HG03025 (cell line): Measurements from ENCODE around the gene ZBTB20.

Experiments used
- ATAC-seq: cut with Tn5 transposase; IDR thresholded peaks from one replicate; pipeline ENCODE4 v1.9.1; 2021; ENCODE audit warnings: mild to moderate bottlenecking, moderate library complexity; ENCODE audit not compliant: unreplicated experiment, low FRiP score

Gene ZBTB20

DNA sequence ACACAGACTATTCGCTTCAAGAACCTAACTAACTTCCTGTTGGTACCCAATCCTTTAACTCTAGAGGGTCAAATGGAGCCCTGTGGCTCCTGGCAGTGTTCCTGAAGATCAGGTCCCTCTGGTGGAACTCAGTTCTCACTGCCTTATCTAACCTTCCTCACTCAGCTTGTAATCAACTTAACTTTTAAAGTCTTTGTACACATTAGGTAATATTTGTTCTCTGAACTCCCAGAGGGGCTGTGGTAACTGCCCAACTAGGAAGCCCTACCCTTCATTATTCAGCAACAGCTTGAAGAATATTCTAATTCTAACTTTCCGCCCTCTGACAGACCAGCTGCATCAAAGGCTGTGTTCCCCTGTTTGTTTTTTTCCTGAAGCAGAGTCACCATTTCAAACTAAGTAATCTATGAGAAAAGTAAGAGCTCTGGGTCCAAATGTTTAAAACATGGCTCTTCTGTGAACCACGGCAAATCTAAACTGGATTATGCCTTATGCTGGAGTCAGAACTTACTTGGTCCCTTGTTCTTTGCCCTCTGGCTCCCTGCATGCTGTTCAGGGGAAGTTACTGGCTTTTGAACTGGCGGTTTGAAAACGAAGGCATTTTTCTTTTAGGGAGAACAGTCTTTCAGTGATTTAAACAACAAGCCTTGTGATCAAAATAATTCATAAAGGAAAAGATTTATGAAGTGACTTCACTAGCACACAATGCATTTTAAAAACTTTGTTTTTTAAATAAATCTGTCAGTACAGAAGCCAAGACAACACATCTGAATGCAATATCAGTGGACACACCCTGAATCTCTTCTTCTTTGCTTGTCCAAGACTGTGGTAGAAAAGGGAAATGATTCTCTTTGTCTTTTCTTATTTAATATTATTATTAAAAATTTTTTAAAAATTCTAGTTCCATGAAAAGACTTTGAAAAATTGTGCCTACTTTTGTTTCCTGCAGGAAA lies 487.7 kb downstream of the ZBTB20 start:
- no peak for ATAC-seq

DNA sequence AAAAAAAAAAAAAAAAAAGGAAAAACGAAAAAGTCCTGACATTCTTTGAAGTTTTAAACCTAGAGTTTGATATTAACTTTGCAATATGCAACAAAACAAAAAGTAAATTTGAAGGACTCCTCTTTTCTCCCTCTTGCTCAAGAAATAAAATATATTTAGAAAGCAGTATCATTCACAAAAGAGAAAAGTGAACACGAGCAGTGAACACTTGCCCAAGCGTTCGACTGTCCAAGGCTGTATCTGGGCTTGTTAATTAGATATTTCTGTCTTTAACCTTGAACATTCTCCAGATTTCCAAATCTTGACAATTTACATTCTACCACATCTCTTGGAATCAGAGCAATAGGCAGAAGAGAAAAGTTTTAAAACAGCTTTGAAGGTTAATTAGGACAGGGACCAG lies 495.5 kb downstream of the ZBTB20 start:
- no peak for ATAC-seq

DNA sequence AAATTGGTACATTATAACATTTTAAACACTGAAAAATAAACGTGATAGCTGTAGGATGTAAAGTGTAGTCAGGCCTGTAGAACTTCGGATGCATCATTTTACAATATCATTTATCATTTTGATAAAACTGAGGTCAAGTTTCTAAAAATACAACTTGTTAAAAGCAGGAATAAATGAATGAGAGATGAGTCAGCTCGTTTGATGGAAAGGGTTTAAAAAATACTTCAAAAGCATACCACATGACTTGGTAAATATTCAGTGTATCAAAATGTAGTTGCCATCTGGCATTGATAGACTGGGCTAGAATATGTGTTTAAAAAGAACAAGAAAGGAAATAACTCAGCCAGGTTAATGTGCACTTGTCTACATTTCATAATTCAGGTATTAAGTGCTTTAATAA lies 496.3 kb downstream of the ZBTB20 start:
- ATAC-seq: no peak

DNA sequence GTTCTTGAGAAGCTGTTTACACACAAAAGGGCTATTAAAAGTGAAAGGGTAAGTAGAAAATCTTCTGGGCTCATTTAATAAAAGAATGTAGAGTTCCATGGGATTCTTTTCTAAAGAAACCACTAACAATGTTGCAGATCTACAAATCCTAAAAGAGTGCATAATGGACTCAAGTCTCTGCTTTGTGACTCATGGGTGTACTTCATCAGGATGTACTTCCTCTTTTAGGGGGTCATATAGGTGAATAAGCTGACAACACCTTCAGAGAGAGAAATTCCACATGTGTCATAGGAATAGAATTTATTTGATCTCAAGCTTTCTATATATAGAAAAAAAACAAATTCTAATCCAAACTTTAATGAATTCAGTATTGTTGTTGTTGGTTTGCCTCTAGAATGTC lies 497.8 kb downstream of the ZBTB20 start:
- ATAC-seq: no peak

DNA sequence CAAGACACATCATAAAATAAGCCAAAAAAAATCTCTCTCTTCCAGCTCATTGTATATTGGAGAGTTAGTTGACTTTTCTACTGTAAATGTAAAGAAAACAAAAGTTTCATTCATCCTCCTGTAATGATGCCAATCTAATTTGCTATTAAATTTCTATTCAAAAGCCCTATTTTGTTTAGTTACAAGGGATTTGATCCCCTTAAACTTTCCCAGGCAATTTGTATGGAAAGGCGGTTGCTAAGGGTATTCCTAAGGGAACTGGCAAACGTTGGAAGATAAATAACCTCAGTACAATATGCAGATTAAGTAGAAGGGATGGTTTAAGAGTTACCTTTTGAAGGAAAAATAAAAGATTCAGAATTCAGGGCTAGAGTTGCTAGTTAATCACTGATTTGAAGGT lies 500.6 kb downstream of the ZBTB20 start:
- no peak for ATAC-seq

DNA sequence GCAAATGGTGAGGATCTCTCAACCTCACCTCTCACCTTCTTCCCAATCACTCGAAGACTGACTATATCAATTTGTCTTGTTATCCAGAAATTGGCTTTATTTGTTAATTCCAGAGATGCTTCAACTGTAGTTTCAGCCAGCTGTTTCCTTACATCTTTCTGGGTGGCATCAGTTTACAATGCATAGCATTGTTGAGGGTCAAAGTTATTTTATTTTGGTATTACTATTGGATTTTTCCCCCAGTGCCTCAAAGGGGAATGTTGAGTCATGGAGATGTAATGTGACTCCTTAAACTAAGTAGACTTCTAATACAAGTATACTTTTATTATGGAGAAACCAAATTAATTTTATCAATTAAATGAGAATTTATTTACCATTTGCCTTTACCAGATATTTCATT lies 501.7 kb downstream of the ZBTB20 start:
- no peak for ATAC-seq

DNA sequence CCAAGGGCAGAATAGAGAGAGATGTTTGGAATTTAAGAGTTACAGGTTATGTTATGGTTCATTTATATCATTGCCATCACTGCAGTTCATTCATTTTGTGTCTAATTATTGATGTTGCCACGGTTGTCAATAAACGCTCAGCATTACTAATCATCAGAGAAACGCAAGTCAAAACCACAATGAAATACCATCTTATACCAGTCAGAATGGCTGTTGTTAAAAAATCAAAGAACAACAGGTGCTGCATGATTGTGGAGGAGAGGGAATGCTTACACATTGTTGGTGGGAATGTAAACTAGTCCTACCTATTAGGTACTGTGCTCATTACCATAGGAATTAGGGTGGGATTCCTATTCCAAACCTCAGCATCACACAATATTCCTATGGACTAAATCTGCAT lies 502.7 kb downstream of the ZBTB20 start:
- ATAC-seq: no peak

DNA sequence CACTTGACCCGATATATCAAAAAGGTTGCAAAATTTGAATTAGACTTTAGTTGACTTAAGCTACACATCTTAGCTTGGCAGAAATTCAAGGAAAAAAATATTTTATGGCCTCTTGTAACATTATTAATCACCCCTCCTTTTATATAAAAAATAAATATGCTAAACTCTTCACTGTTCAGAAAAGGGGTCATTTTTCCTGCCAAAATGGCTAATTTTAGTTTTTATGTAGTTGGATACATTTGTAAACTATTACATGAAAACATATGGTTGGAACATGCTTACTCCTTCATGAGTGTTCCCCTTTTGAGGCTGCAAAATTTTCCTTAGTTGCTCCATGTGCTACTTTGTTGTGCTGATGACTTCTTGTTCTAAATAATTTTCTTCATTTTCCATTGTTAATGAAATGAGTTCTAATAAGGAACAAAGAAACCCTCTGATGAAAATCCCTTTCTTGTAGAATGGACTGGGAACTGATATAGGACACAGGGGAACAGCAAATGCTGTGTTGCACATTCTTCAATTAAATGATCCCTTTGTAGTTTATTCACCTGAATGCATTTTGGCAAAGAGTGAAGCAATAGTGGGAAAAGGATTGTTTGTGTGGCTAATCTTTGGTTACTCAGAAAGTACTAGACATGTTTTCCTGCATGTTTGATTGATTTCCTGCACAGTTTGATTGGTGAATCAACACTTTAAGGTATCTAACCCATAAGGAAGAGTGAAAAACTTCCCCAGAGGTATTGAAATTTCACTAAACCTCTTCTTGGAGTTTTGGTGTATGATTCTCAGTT lies 503.9 kb downstream of the ZBTB20 start:
- no peak for ATAC-seq

DNA sequence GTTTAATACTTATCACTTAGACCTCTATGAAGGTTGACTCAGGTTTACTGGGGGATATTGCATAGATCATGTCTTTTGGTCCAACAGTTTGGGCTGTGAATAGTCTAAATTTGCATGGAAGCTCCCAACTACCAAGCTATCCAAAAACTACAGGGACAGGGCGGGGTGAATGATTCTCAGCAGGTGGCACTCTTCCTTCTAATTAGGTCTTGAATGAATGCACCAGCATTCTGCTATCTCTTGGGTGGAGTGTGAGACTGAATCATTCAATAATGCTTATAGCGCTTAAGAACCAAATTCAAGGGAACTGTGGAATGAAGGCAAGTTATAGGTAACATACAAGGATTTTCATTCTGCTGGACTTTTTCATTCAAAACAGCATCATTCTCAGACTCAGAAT lies 507.0 kb downstream of the ZBTB20 start:
- no peak for ATAC-seq

DNA sequence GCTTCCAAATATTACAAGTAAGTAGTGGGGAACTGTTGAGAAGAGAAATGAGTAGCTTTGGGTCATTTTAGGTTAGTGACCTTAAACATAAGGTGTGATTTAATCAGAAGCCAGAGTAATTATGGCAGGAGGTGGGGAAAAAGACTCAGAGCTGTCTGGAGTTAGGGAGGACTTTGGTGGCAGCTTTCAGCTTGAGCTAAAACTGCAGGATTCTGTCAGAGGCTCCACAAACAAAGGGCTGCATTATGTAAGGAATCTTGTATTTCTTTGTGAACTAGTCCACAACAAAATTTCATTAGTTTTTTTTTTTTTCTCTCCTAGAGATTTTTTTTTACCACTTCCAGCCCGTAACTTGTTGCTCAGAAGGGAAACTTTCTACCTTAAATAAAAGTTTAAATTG lies 507.9 kb downstream of the ZBTB20 start:
- ATAC-seq: no peak

DNA sequence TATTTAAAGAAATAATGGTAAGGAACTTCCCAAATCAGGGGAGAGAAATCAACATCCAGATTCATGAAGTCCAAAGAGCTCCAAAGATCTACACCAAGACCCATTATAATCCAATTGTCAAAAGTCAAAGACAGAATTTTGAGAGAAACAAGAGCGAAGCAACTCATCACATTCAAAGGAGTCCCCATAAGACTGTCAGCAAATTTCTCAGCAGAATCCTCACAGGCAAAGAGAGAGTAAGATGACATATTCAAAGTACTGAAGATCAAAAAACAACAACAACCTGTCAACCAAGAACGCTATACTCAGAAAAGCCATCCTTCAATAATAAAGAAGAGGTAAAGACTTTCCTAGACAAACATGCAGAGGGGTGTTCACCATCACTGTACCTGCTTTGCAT lies 511.2 kb downstream of the ZBTB20 start:
- no peak for ATAC-seq

DNA sequence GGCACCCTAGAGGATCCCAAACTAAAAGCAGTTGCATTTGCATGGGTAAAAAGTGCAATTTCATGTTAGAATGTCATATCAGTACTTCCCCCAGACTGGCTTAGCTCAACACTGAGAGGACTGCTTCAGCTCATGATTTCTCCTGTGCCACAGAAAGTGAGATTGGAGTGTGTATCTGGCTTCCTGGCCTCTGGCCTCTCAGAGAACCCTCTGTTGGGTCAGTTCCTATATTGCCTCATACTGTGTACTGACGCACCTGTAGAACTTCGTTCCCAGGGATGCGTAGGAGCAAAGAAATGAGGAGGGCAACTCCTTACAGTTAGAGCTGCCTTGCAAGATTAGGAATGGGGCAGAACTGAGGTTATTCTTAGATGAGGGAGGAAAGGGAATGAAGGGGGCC lies 512.5 kb downstream of the ZBTB20 start:
- no peak for ATAC-seq

DNA sequence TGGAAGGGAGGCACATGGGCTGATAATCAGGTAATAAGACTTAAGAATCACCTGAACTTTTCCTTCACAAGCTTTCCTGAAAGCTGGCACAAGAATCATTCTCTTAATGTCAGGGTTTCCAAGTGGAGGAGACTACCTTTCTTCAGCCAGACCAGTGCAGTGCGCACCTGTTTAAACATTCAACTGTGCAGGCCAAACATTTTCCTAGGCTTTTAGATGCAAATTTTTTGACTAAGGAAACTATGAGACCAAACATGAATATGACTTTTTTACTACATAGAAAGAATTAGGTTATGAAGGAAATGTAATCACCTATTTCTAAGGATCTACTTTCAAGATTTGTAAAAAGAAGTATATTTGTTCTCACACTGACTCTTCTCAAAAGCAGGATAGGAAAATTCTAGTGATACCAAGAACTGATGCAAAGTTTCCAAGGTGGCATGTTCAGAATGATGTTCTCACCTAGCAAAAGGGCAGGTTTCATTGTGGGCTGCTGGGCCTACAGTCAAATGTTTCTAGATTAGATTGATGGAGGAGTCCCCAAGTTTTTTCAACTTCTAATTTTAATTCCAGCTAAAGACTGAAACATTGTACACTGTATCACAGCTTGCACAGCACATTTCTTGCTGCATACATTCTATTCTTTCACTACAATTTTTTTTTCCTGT lies 514.2 kb downstream of the ZBTB20 start:
- ATAC-seq: no peak

DNA sequence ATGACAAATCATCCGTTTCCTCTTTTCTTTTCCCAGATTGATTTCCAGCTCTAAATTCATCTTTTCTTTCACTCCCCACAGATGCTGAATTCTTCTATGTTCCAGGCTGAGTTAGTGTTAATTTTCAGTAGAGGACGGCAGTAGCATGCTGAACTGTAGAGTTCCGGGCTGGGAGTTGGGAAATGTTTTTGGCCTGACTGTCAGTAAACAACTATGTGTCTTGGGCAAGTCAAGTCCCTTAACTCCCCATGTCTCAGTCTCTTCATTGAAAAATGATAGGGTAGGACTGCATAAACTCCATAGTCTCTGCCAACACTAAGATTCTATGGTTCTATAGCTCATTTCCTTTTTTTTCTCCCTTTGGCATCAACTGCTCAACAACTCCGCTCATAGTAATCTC lies 519.3 kb downstream of the ZBTB20 start:
- ATAC-seq: no peak

DNA sequence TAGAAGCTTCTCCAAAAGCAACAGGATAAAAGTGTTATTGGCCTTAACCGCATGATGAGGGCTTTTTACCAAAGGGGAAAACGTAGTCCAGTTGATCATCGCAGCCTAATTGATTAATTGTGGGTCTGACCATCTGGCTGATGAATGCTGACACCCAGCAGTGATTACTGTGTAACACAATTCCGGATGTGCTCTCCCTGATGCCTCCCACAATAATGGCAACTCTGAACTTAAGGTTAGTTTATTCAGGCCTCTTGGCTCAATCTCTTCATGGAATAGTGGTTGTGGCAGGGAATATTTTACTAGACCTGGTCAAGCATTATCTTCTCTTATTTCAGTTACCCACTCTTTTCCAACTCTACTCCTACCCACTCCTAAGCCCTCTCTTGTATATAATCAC lies 520.3 kb downstream of the ZBTB20 start:
- no peak for ATAC-seq

DNA sequence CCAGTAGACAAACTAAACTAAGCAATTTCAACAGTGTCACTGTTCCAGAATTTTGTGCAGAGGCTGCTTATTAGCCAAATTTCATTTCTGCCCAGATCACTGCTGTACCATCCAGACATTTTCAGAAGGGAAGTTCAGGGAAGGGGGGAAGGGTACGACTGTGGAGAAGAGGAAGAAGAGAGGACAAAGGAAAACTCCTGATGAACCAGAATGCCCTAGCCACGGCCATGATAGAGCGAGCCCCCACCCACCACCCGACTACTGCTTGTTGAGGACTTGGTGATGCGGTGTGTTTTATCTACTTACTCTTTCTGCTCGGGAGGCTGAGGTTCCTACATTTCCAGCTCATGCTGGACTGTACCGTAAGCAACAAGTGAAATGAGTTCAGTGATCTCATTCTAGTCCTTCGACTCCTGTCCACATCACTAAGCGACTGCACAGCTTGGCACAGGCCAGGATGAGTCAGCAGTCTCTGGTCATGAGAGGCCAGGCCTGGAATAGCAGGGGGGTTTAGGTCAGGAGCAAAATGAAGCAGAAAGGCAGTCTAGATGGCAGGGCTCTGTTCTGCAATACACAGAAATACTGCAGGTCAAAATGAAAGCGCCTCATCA lies 522.4 kb downstream of the ZBTB20 start:
- no peak for ATAC-seq

DNA sequence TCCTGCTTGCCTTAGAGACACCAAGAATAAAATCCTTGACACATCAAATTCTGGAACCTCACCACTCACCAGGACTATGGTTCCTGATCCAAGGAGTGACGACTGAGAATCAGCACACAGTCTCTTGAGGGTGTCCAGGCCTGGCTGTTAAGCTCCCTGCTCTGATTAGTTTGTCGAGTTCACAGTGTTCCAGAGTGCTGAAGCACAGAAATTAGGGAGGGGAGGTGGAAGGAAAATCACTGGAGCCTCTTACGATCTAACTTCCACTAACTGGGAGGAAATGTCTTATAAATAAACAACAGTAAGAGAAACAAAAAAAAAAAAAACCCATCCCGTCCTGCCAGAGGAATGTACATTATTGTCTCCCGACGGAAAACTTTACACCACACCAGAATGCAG lies 523.0 kb downstream of the ZBTB20 start:
- ATAC-seq: no peak

DNA sequence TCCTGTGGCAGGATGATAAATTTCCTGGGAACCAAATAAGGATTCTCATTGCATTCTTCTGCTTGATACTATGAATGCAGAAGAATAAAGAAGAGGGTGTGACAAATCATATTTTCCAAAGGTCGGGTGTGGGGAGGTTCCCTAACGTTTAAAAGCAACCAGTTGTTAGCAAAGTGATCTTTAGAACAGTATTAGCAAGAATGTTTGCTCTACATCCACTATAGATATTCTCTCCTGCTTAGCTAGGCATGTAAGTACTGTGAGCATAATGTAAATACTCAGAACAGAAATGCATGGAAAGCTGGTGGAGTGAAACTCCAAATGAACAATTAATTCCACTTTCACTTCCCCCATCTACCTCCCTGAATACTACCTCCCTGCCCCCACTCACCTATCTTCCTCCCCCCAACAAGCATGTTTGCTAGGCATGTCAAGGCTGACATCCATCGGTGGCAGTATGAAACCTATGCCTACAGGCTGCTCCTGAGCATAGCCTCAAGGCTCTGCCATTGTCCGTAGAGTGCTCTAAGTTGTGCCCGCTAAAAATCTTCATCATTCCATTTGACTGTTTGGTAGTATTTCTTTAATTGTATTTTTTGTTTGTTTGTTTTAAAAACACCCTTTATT lies 523.6 kb downstream of the ZBTB20 start:
- no peak for ATAC-seq

DNA sequence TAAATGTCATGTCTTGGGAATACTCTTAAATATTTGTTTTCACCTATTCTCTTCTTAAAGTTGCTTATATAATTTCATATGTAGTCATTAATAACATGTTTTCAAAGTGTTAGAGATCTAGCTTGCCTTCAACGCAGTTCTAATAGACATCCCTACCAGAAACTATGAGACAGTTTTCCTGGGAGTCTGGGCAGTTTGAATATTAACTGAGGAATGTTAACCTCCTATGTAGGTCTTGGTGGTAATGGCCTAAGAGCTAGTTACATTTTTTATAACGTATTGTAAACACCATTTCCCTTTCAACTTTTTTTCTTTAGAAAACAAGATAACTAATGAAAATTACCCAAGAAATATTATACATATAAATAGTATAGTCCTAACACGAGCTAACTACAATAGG lies 525.1 kb downstream of the ZBTB20 start:
- no peak for ATAC-seq

DNA sequence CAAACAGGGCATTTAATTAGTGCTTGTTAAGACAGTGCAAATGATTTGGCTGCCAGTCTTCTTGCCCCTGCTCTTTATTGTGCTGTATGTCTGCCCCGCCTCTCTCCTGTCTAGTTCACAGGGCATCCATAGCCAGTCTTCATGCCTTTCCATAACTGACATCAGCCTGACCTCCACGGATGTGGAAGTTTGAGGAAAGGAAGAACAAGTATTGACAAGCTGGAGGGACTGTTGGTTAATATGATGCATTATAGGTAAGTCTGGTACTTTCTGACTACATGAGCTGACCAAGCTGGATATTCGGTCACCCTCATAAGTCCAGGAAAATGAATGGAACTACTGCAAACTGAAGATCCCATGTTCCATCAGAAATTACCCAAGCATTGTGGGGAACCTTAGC lies 527.3 kb downstream of the ZBTB20 start:
- ATAC-seq: no peak
